GM12874 (cell line): ENCODE data around the gene PTGR1.

ENCODE experiments used
- TF ChIP-seq, protein P1 (sequence below): IDR thresholded peaks from 2 replicates; pipeline ENCODE4 v1.5.1; 2011; ENCODE audit warnings: low read depth, mild to moderate bottlenecking, control low read depth, low read length, moderate library complexity; ENCODE audit not compliant: insufficient read depth

Gene PTGR1

DNA sequence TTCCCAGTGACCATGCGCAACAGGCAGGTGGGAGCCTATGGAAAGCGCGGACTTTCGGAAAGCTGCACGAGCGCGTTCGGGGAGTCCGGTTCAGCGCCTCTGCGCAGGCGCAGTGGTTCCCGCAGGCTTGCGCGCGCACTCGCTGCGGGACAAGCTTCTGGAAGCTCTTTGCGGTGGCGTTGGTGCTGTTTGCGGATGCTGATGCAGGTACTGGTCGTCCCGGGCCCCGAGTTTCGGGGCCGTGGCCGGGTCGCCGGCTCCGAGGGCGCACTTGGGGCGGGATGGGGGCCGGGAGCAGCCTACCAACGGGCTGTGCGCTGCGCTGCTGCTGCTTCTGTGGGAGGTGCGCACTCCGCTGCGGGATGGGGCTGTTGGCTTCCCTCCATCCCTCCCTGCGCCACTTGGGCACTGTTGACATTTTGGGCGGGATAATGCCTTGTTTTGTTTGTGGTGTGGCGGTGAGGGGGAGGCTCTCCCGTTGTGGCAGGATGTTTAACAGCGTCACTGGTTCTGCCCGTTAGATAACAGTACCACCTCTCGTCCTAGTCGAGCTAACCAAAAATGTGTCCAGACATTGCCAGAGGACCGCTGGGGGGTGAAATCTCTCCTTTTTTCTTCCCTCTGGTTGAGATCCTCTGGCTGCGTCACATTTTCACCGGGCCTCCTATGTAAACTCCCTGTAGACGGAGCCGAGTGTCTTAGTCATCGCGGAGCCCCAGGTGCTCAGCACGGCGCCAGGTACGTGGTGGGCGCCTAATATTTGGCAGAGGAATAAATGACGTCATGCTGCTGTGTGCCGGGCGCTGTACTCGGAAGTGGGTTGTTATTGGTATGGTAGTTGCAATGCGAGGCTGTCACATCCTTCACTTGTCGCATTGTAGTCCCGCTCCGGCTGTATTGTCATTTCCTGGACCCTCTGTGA is 74.1 kb downstream of the PTGR1 start, which contains the start of gene ZNF483:
ZNF483 (plus strand) TSS at position 124 of the 922 bp plus-strand sequence. CDS start 2,217 bp downstream, outside the sequence.
- TF ChIP-seq, protein P1, sequence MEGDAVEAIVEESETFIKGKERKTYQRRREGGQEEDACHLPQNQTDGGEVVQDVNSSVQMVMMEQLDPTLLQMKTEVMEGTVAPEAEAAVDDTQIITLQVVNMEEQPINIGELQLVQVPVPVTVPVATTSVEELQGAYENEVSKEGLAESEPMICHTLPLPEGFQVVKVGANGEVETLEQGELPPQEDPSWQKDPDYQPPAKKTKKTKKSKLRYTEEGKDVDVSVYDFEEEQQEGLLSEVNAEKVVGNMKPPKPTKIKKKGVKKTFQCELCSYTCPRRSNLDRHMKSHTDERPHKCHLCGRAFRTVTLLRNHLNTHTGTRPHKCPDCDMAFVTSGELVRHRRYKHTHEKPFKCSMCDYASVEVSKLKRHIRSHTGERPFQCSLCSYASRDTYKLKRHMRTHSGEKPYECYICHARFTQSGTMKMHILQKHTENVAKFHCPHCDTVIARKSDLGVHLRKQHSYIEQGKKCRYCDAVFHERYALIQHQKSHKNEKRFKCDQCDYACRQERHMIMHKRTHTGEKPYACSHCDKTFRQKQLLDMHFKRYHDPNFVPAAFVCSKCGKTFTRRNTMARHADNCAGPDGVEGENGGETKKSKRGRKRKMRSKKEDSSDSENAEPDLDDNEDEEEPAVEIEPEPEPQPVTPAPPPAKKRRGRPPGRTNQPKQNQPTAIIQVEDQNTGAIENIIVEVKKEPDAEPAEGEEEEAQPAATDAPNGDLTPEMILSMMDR = no peak

DNA sequence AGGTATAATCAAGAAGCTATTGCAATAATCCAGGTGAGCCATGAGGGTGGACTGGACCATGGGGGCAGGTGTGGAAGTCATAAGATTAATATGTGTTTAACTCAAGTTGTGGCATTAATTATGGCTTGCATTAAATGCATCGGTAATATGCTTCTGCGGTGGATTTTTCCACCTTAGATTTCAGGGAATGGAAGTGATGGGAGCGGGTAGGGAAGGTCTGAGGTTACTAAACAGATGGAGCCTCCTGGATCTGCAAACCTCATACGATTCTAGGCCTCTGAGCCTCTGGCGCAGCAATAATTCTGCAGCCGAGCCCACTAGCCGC is 74.8 kb downstream of the PTGR1 start:
- TF ChIP-seq, protein P1 = no peak

DNA sequence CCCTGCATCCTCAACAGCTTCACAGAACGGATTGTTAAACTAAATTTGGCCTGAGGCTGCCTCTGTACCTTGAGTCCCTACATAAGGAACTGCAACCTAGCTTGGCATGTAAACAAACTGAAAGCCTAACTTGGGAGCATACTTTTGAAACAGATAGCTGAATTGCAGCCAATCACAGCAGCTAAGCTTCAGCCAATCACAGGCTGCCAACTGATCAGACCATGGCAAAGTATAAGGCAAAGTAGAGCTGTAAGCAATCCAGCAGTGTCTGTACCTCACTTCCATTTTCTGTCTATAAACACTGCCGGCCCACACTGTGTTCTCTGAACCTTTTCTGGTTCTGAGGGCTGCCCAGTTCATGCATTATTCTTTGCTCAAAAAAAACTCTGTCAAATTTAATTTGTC is 83.4 kb downstream of the PTGR1 start:
- TF ChIP-seq, protein P1 = no peak

DNA sequence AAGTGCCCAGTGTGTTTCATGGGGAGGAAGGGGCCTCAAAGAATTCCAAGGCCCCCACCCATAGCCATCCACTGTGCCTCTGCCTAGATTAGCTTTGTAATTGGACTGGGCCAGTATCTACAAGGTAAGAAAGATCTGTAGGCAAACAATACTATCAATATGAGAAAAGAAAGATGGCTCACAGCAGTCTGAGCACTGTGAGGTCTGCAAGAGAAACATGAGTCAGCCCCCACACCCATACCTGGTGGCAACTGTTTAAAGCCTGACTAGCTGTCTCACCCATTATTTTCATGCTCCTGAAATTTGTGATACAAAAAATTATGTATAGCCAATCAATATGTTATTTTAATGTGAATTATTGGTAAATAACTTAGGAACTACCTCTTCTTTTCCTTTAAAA is 84.5 kb downstream of the PTGR1 start:
- TF ChIP-seq, protein P1 = no peak
